ENCODE measurements around the gene HOXB6.

GRCh38 chr17:48549914-48550501 is 54.8 kb downstream of the HOXB6 start:
- TF ChIP-seq CTCF (conservative IDR thresholded peaks at IDR 0.05) = no peak
- no peak for TF ChIP-seq ZFX (IDR thresholded peaks at IDR 0.05)

Measured in C4-2B (cell line).